CD14-positive monocyte (primary cell): Measurements from ENCODE around the gene RUVBL1. TPM values are rescaled to one million over a fixed set of nuclear protein-coding genes. Genes with fewer than 3 reads are reported as not detected.

Experiments
- DNase-seq, 3 donors: peaks; one replicate each; pipeline ENCODE4 v3.0.0-alpha.2; 2011 to 2022
- H2AFZ ChIP-seq: 2 replicates; pipeline ENCODE4 v1.6.0; 2012; ENCODE audit warnings: mild to moderate bottlenecking, low read depth, low read length, inconsistent platforms; ENCODE audit not compliant: insufficient read depth, poor library complexity, severe bottlenecking
- H3K27ac ChIP-seq, 2 donors: 1 replicate in 1 of 2; 2 replicates in 1 of 2; pipeline ENCODE4 v1.5.1; 2012 to 2013; ENCODE audit warnings: low read length in 2 of 2, control low read depth in 1 of 2, inconsistent platforms in 1 of 2, low read depth in 1 of 2, mild to moderate bottlenecking in 1 of 2
- H3K27me3 ChIP-seq, 2 donors: one replicate each; pipeline versions ENCODE4 v1.6.0 to v1.6.1; 2011 to 2013; ENCODE audit warnings: low read length in 2 of 2; ENCODE audit not compliant: control insufficient read depth in 2 of 2, insufficient read depth in 2 of 2
- H3K36me3 ChIP-seq, 2 donors: replicated peaks in 1 of 2; 1 replicate in 1 of 2; 2 replicates in 1 of 2; pipeline versions ENCODE4 v1.5.1 to v1.6.1; 2012 to 2013; ENCODE audit warnings: low read length in 2 of 2, control low read depth in 1 of 2, inconsistent platforms in 1 of 2, mild to moderate bottlenecking in 1 of 2; ENCODE audit not compliant: insufficient read depth in 2 of 2, control insufficient read depth in 1 of 2
- H3K4me1 ChIP-seq, 2 donors: 1 replicate in 1 of 2; 2 replicates in 1 of 2; pipeline versions ENCODE4 v1.5.1 to v1.6.1; 2012 to 2013; ENCODE audit warnings: low read length in 2 of 2, control low read depth in 1 of 2, inconsistent platforms in 1 of 2, mild to moderate bottlenecking in 1 of 2, moderate library complexity in 1 of 2; ENCODE audit not compliant: insufficient read depth in 2 of 2, control insufficient read depth in 1 of 2
- H3K4me2 ChIP-seq: replicated peaks from 2 replicates; pipeline ENCODE3; 2012; ENCODE audit warnings: low read length, moderate library complexity, mild to moderate bottlenecking; ENCODE audit not compliant: poor library complexity, severe bottlenecking; ENCODE audit errors: extremely low read depth
- H3K4me3 ChIP-seq, 3 experiments: fragments of 200-600 bp in 1 of 3; sonication (generic) in 1 of 3; replicated peaks in 1 of 3; 1 replicate in 2 of 3; 2 replicates in 1 of 3; pipeline ENCODE4 v1.5.1; 2011 to 2013; ENCODE audit warnings: low read length in 3 of 3, mild to moderate bottlenecking in 3 of 3, control low read depth in 2 of 3, low read depth in 2 of 3, inconsistent platforms in 1 of 3, moderate library complexity in 1 of 3
- H3K79me2 ChIP-seq: 2 replicates; pipeline ENCODE4 v1.6.0; 2012; ENCODE audit warnings: mild to moderate bottlenecking, control low read depth, inconsistent platforms, low read length, moderate library complexity; ENCODE audit not compliant: insufficient read depth
- H3K9ac ChIP-seq: 2 replicates; pipeline ENCODE4 v1.6.0; 2017; ENCODE audit warnings: low read length, mild to moderate bottlenecking; ENCODE audit not compliant: insufficient read depth, poor library complexity, severe bottlenecking
- H3K9me3 ChIP-seq, 2 donors: replicated peaks in 1 of 2; 1 replicate in 1 of 2; 2 replicates in 1 of 2; pipeline versions ENCODE4 v1.5.1 to v1.6.1; 2012 to 2013; ENCODE audit warnings: low read length in 2 of 2, control low read depth in 1 of 2; ENCODE audit not compliant: control insufficient read depth in 1 of 2, insufficient read depth in 1 of 2
- H4K20me1 ChIP-seq: 2 replicates; pipeline ENCODE4 v1.6.0; 2012; ENCODE audit warnings: mild to moderate bottlenecking, low read length, control low read depth, moderate library complexity; ENCODE audit not compliant: insufficient read depth
- H3K27ac Mint-ChIP-seq, 7 donors: one replicate each; pipeline ENCODE4 v1.8.0; 2020; ENCODE audit warnings: mild to moderate bottlenecking in 7 of 7, mixed read lengths in 7 of 7, moderate library complexity in 6 of 7, inconsistent platforms in 2 of 7
- H3K27me3 Mint-ChIP-seq, 3 donors: one replicate each; pipeline ENCODE4 v1.8.0; 2021 to 2022; ENCODE audit warnings: low read depth in 3 of 3, mild to moderate bottlenecking in 3 of 3, mixed read lengths in 3 of 3, moderate library complexity in 3 of 3, inconsistent platforms in 1 of 3
- H3K36me3 Mint-ChIP-seq, 2 donors: one replicate each; pipeline ENCODE4 v1.8.0; 2020; ENCODE audit warnings: mixed read lengths in 2 of 2, inconsistent platforms in 1 of 2, mild to moderate bottlenecking in 1 of 2
- H3K4me1 Mint-ChIP-seq: one replicate; pipeline ENCODE4 v1.8.0; 2020; ENCODE audit warnings: mild to moderate bottlenecking, mixed read lengths
- H3K4me3 Mint-ChIP-seq, 2 donors: one replicate each; pipeline ENCODE4 v1.8.0; 2020; ENCODE audit warnings: mild to moderate bottlenecking in 2 of 2, mixed read lengths in 2 of 2, moderate library complexity in 1 of 2
- H3K9me3 Mint-ChIP-seq, 7 donors: one replicate each; pipeline ENCODE4 v1.8.0; 2020 to 2022; ENCODE audit warnings: mixed read lengths in 7 of 7, mild to moderate bottlenecking in 6 of 7, moderate library complexity in 6 of 7, inconsistent platforms in 2 of 7
- WGBS: methylation state at CpG from one replicate; pipeline ENCODE4 v1.1.5; 2013; ENCODE audit warnings: missing lambda C conversion rate; ENCODE audit not compliant: insufficient coverage; 5-methylcytosine and 5-hydroxymethylcytosine counted together
- intact Hi-C, 2 donors: fragments of 100-400 bp; cut with micrococcal nuclease; formaldehyde crosslinking; loops; one replicate each; pipeline versions ENCODE4 v1.15.0 to v1.15.1; 2023
- polyA plus RNA-seq, 3 donors: library from polyadenylated mRNA; depleted of rRNA in 1 of 3; unstranded in 2 of 3; stranded (reverse) in 1 of 3; fragments of 300-500 nt in 2 of 3; fragments of >200 nt in 1 of 3; fragmentation: Illumina TruSeq in 2 of 3; gene quantifications; 1 replicate in 2 of 3; 2 replicates in 1 of 3; pipeline ENCODE4 v1.2.3, GENCODE V29; 2012 to 2021
- TF ChIP-seq, protein P1 (sequence below): fragments of 200-600 bp; IDR thresholded peaks from one replicate; pipeline ENCODE4 v1.8.0; 2022; ENCODE audit warnings: antibody characterized with exemption, mild to moderate bottlenecking

Gene RUVBL1
- polyA plus RNA-seq, 3 donors: 11.0 to 16.2 (median 14.4) TPM

DNA sequence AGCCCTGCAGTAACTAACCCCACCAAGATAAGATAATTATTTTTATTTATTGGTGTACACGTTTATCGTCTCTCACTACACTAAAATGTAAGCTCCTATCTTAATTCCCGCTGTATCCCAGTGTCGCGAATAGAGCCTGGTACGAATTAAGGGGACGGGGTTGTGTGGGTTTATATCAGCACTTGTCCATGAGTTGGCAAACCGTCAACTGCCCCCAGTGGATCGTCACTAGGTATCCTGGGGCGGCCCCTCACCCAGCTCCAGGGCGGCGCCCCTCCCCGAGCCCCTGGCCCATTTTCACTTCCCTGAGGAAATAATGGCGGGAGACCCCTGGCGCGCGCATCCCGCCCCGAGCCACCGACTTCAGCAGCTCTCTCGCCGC lies 465 bp downstream of the RUVBL1 start:
- Mint-ChIP-seq H3K9me3 (peaks cover 0 to 4% (median 0%) of the 10 kb centered on the region in 7 donors), H3K4me3 (peak overlapping the region; percentile 93 to 96), H3K4me1 (peaks cover 21% of the 10 kb centered on the region), H3K36me3 (peaks cover 6% of the 10 kb centered on the region in 2 donors), H3K27ac (peak overlapping the region; percentile 81 to 96 (median 94)), H3K27me3 (peaks cover 0 to 1% (median 0%) of the 10 kb centered on the region in 3 donors)
- H3K4me3 ChIP-seq: peak overlapping the region; percentile 60 to 88 (median 85)
- H3K9me3 ChIP-seq: no peaks in the 10 kb centered on the region
- 0% methylated on average over 17 of the region's 22 CpGs for WGBS
- H3K4me1 ChIP-seq: peaks cover 16 to 19% of the 10 kb centered on the region in 2 donors
- peak overlapping the region; percentile 90 for H2AFZ ChIP-seq
- H3K27me3 ChIP-seq: no peaks in the 10 kb centered on the region
- TF ChIP-seq, protein P1, sequence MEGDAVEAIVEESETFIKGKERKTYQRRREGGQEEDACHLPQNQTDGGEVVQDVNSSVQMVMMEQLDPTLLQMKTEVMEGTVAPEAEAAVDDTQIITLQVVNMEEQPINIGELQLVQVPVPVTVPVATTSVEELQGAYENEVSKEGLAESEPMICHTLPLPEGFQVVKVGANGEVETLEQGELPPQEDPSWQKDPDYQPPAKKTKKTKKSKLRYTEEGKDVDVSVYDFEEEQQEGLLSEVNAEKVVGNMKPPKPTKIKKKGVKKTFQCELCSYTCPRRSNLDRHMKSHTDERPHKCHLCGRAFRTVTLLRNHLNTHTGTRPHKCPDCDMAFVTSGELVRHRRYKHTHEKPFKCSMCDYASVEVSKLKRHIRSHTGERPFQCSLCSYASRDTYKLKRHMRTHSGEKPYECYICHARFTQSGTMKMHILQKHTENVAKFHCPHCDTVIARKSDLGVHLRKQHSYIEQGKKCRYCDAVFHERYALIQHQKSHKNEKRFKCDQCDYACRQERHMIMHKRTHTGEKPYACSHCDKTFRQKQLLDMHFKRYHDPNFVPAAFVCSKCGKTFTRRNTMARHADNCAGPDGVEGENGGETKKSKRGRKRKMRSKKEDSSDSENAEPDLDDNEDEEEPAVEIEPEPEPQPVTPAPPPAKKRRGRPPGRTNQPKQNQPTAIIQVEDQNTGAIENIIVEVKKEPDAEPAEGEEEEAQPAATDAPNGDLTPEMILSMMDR: no peak
- no peak for DNase-seq
- peak overlapping the region; percentile 90 for H3K4me2 ChIP-seq
- H3K36me3 ChIP-seq: peaks cover 4 to 6% of the 10 kb centered on the region in 2 donors
- peak overlapping the region; percentile 65 to 85 for H3K27ac ChIP-seq
- no peaks in the 10 kb centered on the region for H4K20me1 ChIP-seq
- peak overlapping the region; percentile 70 for H3K9ac ChIP-seq
- intact Hi-C loops: loop anchor here (2.0 to 5.0 kb wide), 2 partner anchors 30 to 46 kb away; partner anchors contain the start of gene EEFSEC (in 1 of the 2)
- peaks cover 14% of the 10 kb centered on the region for H3K79me2 ChIP-seq

DNA sequence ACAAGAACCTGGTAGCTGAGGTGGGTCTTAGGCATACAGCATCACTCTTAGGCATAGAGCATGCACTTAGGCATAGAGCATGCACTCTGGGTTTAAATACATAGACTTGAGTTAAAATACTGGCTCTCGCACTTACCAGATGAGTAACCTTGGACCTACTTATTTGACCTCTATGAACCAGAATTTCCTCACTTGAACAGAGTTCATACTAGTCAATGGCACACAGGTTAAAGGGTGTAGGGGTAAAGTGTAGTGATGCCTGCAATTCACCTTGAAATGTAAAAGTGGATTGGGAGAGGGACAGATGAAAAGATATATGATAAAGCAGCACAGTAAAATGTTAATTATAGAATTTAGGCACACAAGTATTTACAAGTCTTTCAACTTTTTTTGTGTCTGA lies 1.6 kb downstream of the RUVBL1 start:
- peaks cover 15 to 19% of the 10 kb centered on the region in 2 donors for H3K4me1 ChIP-seq
- no peak overlapping the region for H3K4me2 ChIP-seq
- Mint-ChIP-seq H3K4me1 (peaks cover 20% of the 10 kb centered on the region), H3K36me3 (peaks cover 15% of the 10 kb centered on the region in 2 donors), H3K4me3 (no peak overlapping the region), H3K27ac (no peak overlapping the region), H3K27me3 (peaks cover 0 to 1% (median 0%) of the 10 kb centered on the region in 3 donors), H3K9me3 (peaks cover 0 to 4% (median 0%) of the 10 kb centered on the region in 7 donors)
- H2AFZ ChIP-seq: no peak overlapping the region
- WGBS: no CpG with 5 or more reads among the region's 1 CpG
- H3K27ac ChIP-seq: no peak overlapping the region
- intact Hi-C loops: loop anchor here (2.0 to 5.0 kb wide), 2 partner anchors 31 to 45 kb away; partner anchors contain the start of gene EEFSEC (in 1 of the 2)
- H3K79me2 ChIP-seq: peaks cover 14% of the 10 kb centered on the region
- H3K9me3 ChIP-seq: no peaks in the 10 kb centered on the region
- DNase-seq: no peak
- no peaks in the 10 kb centered on the region for H3K27me3 ChIP-seq
- H3K4me3 ChIP-seq: no peak overlapping the region
- H4K20me1 ChIP-seq: no peaks in the 10 kb centered on the region
- TF ChIP-seq, protein P1: no peak
- H3K9ac ChIP-seq: no peak overlapping the region
- peaks cover 8 to 13% of the 10 kb centered on the region in 2 donors for H3K36me3 ChIP-seq
